H7 (cell line): ENCODE measurements around the gene BTBD9. TPM values are rescaled to one million over a fixed set of nuclear protein-coding genes. Genes with fewer than 3 reads are reported as not detected.

Experiments used
- DNase-seq: peaks from one replicate; pipeline ENCODE4 v3.0.0; 2012
- H3K27me3 ChIP-seq: 2 replicates; pipeline ENCODE4 v1.6.0; 2011; ENCODE audit warnings: mild to moderate bottlenecking, low read length; ENCODE audit not compliant: control insufficient read depth, insufficient read depth
- H3K36me3 ChIP-seq: replicated peaks from 2 replicates; pipeline ENCODE4 v1.5.1; 2011; ENCODE audit warnings: low read length; ENCODE audit not compliant: control insufficient read depth, insufficient read depth
- H3K4me3 ChIP-seq: 2 replicates; pipeline ENCODE4 v1.5.1; 2011; ENCODE audit warnings: low read depth, mild to moderate bottlenecking, control low read depth, low read length, moderate library complexity; ENCODE audit not compliant: insufficient read depth
- total RNA-seq: library from RNA; depleted of rRNA; stranded (reverse); fragments of >200 nt; shearing (Covaris generic); gene quantifications from 2 replicates; pipeline ENCODE4 v1.2.3, GENCODE V29; 2014

The BTBD9 gene
- total RNA-seq, 1 experiment from 2014 or later, result 5.0 TPM

DNA sequence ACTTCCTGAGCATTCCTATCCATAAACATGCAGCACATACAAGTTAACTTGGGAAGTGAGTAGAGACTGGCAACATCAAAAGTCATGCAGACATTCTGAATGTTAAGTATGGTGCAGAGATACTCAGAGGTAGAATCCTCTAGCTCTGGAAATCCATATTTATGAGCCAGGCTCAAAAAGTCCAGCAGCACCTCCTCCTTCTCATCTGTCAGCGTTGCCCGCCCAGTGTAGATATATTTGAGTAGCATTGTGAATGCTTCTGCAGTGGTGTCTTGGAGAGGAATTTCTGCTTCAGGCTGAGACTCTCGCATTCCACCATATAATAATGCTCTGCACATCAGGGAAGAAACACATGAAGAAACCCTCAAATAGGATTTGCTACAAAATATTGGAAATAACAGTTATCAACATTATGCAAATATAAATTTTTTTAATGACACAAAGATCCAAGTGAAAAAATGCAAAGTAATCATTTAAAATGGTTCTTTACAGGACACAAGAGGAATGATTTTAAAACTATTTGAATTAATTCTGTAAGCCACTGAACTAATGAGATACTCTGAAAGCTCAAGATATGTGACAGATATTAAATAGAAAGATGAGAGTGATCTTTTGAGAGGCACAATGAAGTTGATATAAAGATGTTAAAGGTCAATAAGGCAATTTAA lies 45.6 kb downstream of the BTBD9 start:
- H3K36me3 ChIP-seq, result no peaks in the 10 kb centered on the region
- no peaks in the 10 kb centered on the region for H3K27me3 ChIP-seq
- DNase-seq, result no peak
- H3K4me3 ChIP-seq, result no peak overlapping the region

DNA sequence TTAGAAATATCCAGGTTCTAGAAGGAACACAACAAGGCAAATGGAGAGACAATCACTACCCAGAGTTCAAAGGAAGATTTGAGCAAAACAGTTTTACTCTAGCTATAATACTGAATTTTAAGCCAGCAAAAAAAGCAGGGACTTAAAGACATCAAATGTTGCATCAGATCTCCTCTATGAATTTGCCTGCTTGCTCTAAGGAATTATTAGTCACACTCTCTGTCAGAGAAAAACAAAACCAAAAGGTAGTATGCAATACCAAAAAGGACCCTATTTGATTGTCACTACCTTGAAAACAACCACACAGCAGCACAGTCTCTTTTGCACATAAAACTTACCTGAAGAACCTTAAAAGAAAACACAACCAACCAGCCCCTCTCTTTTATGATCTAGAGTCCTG lies 46.3 kb downstream of the BTBD9 start:
- no peak for DNase-seq
- no peaks in the 10 kb centered on the region for H3K36me3 ChIP-seq
- H3K4me3 ChIP-seq, result no peak overlapping the region
- H3K27me3 ChIP-seq, result no peaks in the 10 kb centered on the region

DNA sequence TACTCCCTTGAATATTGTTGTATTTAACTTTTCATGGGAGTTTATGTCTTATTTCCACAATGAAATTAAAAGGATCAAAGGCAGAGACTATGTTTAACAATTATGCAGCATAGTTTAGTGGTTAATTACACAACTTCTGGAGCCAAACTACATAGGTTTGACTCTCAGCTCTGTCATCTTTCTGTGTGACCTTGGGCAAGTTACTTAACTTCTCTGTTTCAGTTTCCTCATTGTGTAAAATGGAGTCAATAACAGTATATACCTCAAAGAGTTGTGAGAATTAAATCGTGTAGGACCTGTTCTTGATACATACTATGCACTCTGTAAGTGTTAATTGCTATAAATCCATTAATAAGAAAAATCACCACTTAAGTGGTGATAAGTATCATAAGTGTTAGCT lies 48.3 kb downstream of the BTBD9 start:
- no peaks in the 10 kb centered on the region for H3K27me3 ChIP-seq
- no peak overlapping the region for H3K4me3 ChIP-seq
- H3K36me3 ChIP-seq, result no peaks in the 10 kb centered on the region
- no peak for DNase-seq

DNA sequence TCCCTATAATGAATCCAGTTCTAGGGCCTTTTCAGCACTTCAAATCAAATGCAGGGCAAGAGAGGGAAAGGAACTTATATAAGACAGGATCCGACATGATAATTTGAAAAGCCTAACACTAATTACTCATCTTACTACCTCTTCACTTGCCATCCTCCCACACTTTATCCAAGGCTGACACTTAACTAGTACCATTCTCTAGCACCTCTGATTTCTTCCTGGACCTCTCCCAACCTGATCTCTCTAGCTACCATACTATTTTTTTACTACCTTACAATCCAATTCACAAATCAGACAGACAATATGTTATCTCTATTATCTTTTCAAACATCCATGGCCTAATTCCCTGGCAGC lies 50.4 kb downstream of the BTBD9 start:
- DNase-seq, result no peak
- H3K36me3 ChIP-seq, result no peaks in the 10 kb centered on the region
- no peak overlapping the region for H3K4me3 ChIP-seq
- no peaks in the 10 kb centered on the region for H3K27me3 ChIP-seq

DNA sequence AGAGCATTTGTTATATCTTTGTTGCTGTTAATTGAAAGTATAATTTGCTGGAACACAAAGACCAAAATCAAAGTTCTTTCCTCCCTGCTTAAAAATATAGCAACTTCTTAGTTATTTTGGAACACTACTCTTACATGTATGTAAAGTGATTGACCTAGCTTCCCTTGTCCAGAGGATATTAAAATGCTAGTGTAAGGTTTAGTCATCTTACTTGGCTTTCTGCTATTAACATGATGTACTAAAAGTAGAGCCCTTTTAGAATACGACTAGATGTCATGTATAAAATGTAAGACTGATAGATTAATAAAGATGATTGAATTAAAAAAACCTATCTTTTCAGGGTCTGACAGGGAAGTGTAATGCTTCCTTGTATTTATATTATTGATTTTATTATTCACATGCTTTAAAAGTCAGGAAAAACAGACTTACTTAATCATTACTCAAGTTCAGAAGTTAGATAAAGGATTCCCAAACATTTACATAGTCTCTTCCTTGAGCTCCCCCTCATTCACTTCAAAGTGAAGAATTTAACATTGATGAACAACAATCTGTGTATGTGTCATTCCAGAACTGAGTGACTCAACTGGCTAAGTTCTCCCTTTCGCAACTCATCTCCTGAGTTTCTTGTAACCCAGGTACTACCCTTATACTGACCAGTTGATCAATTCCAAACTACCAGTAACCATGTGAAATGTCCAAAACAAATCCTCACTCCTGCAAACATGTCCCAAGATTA lies 50.9 kb downstream of the BTBD9 start:
- DNase-seq, result no peak
- Histone ChIP-seq H3K4me3 (no peak overlapping the region), H3K27me3 (no peaks in the 10 kb centered on the region), H3K36me3 (no peaks in the 10 kb centered on the region)

DNA sequence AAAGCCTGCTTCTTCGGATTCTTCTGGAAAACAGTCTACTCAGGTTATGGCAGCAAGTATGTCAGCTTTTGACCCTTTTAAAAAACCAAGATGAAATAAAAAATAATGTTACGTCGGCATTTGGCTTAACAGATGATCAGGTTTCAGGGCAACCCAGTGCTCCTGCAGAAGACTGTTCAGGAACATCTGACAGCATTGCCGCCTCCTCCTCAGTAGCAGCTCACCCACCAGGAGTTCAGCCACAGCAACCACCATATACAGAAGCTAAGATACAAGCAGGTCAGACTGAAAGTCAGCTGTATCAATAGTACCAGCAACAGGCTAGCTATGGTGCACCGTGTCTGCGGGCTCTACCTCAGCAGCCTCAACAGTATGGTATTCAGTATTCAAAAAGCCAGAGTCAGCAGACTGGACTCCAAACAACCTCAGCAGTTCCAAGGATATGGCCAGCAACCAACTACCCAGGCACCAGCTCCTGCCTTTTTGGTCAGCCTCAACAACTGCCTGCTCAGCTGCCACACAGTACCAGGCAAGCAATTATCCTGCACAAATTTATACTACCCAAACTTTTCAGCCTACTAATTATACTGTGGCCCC lies 51.9 kb downstream of the BTBD9 start:
- Histone ChIP-seq H3K27me3 (no peaks in the 10 kb centered on the region), H3K36me3 (no peaks in the 10 kb centered on the region), H3K4me3 (no peak overlapping the region)
- no peak for DNase-seq

DNA sequence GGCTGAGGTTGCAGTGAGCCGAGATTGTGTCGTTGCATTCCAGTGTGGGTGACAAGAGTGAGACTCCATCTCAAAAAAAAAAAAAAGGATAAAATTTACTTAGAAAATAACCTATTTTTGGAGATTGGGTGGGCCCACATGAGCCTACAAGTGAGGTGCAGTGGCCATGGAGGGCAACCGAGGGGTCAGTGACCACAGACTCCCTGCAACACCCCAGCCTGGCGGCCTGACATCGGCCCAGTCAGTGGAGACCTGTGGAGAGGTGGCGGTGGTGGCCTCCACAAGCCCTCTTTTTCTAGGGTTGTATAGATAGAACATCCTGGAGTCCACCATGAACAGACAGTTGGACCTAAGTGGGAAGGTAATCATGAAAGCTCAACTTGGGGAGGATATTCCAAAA lies 52.7 kb downstream of the BTBD9 start:
- Histone ChIP-seq H3K4me3 (no peak overlapping the region), H3K36me3 (no peaks in the 10 kb centered on the region), H3K27me3 (no peaks in the 10 kb centered on the region)
- no peak for DNase-seq

DNA sequence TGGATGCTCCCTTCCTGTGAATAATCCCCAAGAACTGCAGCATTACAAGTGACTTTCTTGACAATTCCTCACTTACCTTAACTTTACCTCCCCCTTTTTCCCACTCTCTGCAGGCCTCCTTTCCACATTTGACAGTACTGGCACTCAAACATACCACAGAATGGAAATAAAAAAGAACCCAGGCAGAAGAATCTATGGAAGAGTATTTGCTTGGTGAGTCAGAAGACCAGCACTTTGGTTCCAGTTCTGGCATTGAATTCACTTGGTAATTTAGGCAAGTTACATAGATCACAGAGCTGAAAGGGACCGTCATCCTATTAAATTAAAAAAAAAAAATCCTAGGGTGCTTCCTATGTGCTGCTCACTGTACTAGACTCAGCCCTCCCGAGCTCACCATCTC lies 55.0 kb downstream of the BTBD9 start:
- Histone ChIP-seq H3K4me3 (no peak overlapping the region), H3K36me3 (no peaks in the 10 kb centered on the region), H3K27me3 (no peaks in the 10 kb centered on the region)
- no peak for DNase-seq

DNA sequence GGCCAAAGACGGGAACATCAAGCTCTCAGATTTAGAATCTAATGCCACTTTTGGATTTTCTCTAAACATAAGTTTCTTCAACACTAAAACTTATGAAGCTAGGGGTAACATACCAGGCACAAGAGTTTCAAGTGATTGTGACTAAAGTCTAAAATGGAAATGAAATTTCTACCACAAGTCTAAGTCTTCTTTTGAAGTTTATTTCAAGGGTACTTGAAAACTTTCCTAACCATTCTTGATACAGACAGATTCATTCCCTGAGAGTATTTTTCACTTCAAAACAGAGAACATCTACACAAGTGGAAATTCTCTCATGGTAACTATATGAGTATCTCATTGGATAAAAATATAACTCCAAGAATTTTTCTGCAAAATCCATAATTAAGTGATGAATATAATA lies 56.2 kb downstream of the BTBD9 start:
- Histone ChIP-seq H3K27me3 (no peaks in the 10 kb centered on the region), H3K36me3 (no peaks in the 10 kb centered on the region), H3K4me3 (no peak overlapping the region)
- DNase-seq, result no peak

DNA sequence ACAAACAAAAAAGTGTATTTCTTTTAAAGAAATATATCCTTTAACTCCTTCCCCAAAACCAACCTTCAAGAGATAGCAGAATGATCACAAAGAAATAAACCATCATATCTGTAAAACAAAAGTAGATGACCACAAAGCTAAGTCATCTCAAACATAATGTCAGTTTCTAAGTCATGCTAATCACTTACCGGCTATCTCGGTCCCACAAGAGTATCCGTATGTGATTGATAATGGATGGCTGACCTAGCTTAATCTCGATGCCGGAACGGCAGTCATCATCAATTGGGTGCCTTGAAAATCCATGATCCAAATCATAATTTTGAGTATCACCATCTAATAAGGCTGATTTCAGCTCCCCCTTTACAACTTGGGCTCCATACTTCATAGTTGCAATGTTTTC lies 59.7 kb downstream of the BTBD9 start:
- H3K36me3 ChIP-seq, result no peaks in the 10 kb centered on the region
- no peak overlapping the region for H3K4me3 ChIP-seq
- DNase-seq, result no peak
- H3K27me3 ChIP-seq, result no peaks in the 10 kb centered on the region

DNA sequence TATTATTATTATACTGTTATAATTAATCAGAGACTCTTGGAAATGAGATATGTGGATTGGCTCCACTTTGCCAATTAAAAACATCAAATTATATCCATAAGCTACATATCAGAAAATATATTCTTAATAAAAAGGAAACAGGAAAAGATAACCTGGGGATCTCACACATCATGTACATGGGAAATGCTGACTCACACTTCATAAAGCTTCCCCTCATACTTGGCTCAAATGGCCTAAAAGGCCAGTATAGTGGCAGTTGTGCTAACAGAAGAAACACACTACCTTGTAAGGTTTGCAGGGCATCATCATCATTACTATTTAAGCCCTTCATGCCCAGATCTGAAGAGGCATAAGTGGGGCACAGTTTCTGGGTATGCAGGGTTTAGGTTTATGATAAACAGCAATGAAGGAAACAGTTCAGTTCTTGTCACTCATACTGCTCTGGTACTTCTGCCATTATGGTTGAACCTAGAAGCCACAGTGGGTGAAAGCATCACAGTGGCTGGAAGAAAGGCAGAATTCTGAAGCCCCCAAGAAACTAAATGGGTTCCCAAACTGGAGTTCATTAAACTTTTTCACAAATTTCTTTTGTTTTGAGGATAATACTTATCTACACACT lies 60.6 kb downstream of the BTBD9 start:
- no peak for DNase-seq
- no peaks in the 10 kb centered on the region for H3K36me3 ChIP-seq
- H3K27me3 ChIP-seq, result no peaks in the 10 kb centered on the region
- no peak overlapping the region for H3K4me3 ChIP-seq

DNA sequence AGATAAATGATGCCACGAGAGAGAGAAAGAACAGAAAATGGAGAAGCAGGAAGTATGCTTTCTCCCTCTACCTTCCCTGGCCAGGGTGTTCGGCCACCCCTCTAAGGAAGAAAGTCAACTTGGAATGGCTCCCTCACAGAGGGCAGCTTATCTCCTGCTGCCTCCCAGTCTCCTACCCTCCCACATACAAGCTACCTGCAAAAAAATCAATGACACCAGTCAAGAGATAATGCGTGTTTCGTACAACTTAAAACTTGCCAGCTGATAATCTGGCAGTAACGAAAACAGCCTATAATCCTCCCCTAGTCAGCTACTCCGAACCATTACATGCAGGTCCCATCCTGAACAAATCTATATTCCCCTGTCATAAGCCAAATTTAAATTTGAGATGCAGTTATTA lies 61.7 kb downstream of the BTBD9 start:
- H3K27me3 ChIP-seq, result no peaks in the 10 kb centered on the region
- H3K4me3 ChIP-seq, result no peak overlapping the region
- no peaks in the 10 kb centered on the region for H3K36me3 ChIP-seq
- DNase-seq, result no peak

DNA sequence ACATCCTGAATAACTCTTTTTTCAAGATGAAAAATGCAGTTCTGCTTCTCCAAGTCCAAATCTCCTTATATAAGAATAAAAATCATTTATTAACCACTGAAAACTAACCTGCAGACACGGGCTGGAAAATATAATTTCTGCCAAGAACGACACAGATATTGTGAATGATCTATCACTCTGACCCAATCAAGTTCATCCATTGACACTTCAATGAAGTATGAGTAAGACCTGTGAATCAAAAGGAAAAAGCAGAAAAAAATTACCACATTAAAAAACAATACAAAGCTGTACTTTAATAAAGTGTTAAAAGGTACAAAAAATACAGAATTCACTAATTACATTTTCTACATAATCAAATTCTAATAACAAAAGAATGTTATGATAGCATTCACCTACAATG lies 62.2 kb downstream of the BTBD9 start:
- Histone ChIP-seq H3K27me3 (no peaks in the 10 kb centered on the region), H3K4me3 (no peak overlapping the region)

DNA sequence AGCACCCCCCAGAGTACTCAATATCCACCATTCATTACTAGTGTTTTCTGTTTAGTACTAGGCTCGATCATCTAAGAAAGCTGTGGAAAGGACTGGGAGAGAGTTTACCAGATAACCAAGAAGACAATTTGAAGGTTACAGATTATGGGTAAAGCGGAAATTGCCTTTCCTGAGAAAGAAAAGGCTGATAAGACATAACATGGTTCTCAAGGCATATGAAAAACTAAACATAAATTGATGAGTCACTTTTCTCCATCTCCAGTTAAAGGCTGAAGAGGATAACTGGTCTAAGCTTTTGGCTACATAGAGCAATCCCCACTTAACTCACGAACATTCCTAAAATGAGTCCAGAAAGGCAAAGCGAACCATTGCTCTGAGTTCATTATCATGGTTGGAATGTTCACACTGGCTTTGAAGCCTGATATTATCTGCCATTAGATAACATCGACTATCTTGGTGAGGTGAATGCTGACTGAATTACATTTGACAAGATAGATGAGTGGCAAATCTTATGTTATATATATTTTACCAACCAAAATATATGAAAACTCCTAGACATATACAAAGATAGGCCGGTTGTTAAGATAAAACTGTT lies 65.8 kb downstream of the BTBD9 start:
- Histone ChIP-seq H3K4me3 (no peak overlapping the region), H3K27me3 (no peaks in the 10 kb centered on the region), H3K36me3 (no peaks in the 10 kb centered on the region)
- no peak for DNase-seq

More for the DNA sequence above, 62.2 kb downstream of the BTBD9 start:
- DNase-seq, result no peak
- no peaks in the 10 kb centered on the region for H3K36me3 ChIP-seq
